Subcutaneous abdominal adipose tissue (tissue), 5 donors: Measurements from ENCODE around the gene EIF4H.

ENCODE experiments used
- H3K27ac ChIP-seq: one replicate; pipeline ENCODE4 v1.7.0; 2013; ENCODE audit warnings: low read depth, mild to moderate bottlenecking, inconsistent platforms, low read length, moderate library complexity
- H3K27me3 ChIP-seq, 5 donors: one replicate each; pipeline ENCODE4 v1.7.0; 2013; ENCODE audit warnings: low read length in 5 of 5, inconsistent platforms in 1 of 5; ENCODE audit not compliant: control insufficient read depth in 5 of 5, insufficient read depth in 4 of 5
- H3K36me3 ChIP-seq, 5 donors: one replicate each; pipeline ENCODE4 v1.7.0; 2013; ENCODE audit warnings: low read length in 5 of 5; ENCODE audit not compliant: control insufficient read depth in 5 of 5, insufficient read depth in 5 of 5
- H3K4me1 ChIP-seq, 5 donors: one replicate each; pipeline ENCODE4 v1.7.0; 2013; ENCODE audit warnings: low read length in 5 of 5, mild to moderate bottlenecking in 3 of 5, moderate library complexity in 1 of 5; ENCODE audit not compliant: control insufficient read depth in 5 of 5, insufficient read depth in 5 of 5
- H3K4me3 ChIP-seq, 5 donors: one replicate each; pipeline ENCODE4 v1.7.0; 2013; ENCODE audit warnings: low read length in 5 of 5, low read depth in 1 of 5
- H3K9ac ChIP-seq, 5 donors: one replicate each; pipeline ENCODE4 v1.7.0; 2013; ENCODE audit warnings: low read length in 5 of 5, mild to moderate bottlenecking in 4 of 5, moderate library complexity in 3 of 5
- H3K9me3 ChIP-seq, 5 donors: one replicate each; pipeline ENCODE4 v1.7.0; 2013; ENCODE audit warnings: low read length in 5 of 5; ENCODE audit not compliant: control insufficient read depth in 5 of 5
- donor health status: healthy.
- donor health status: healthy.
- donor health status: healthy.
- donor health status: healthy.
- donor health status: healthy.

The EIF4H gene

GRCh38 chr7:74183653-74184450 is 9.7 kb downstream of the EIF4H start:
- Histone ChIP-seq H3K9me3 (no peaks in the 10 kb centered on the region), H3K36me3 (peaks cover 7 to 28% (median 16%) of the 10 kb centered on the region in 5 donors), H3K4me3 (no peak overlapping the region), H3K9ac (no peak overlapping the region), H3K4me1 (peaks cover 6 to 81% (median 79%) of the 10 kb centered on the region in 5 donors), H3K27ac (peak overlapping the region; percentile 66), H3K27me3 (no peaks in the 10 kb centered on the region)

- Histone ChIP-seq H3K9ac (no peak overlapping the region), H3K27ac (peak overlapping the region; percentile 46), H3K9me3 (no peaks in the 10 kb centered on the region), H3K36me3 (peaks cover 17 to 32% (median 27%) of the 10 kb centered on the region in 5 donors), H3K4me1 (peaks cover 6 to 78% (median 74%) of the 10 kb centered on the region in 5 donors), H3K27me3 (no peaks in the 10 kb centered on the region), H3K4me3 (no peak overlapping the region)
These were observed 10.9 kb downstream of the EIF4H start for GRCh38 chr7:74185016-74185415.

- H3K9me3 ChIP-seq, result no peaks in the 10 kb centered on the region
- H3K4me3 ChIP-seq, result no peak overlapping the region
- H3K4me1 ChIP-seq, result peaks cover 6 to 73% (median 68%) of the 10 kb centered on the region in 5 donors
- H3K9ac ChIP-seq, result peak overlapping the region in 1 of 5 donors; percentile 2
- H3K27ac ChIP-seq, result peak overlapping the region; percentile 46
- peaks cover 19 to 36% (median 33%) of the 10 kb centered on the region in 5 donors for H3K36me3 ChIP-seq
- no peaks in the 10 kb centered on the region for H3K27me3 ChIP-seq
These were observed 11.5 kb downstream of the EIF4H start for GRCh38 chr7:74185636-74186035.

GRCh38 chr7:74187915-74188675 is 13.9 kb downstream of the EIF4H start:
- Histone ChIP-seq H3K27me3 (no peaks in the 10 kb centered on the region), H3K9ac (peak overlapping the region in 1 of 5 donors; percentile 9), H3K9me3 (no peaks in the 10 kb centered on the region), H3K4me1 (peaks cover 6 to 53% (median 51%) of the 10 kb centered on the region in 5 donors), H3K4me3 (no peak overlapping the region), H3K36me3 (peaks cover 22 to 55% (median 50%) of the 10 kb centered on the region in 5 donors), H3K27ac (peak overlapping the region; percentile 34)

GRCh38 chr7:74190259-74190658 is 16.1 kb downstream of the EIF4H start:
- Histone ChIP-seq H3K4me3 (no peak overlapping the region), H3K27ac (no peak overlapping the region), H3K9ac (no peak overlapping the region), H3K27me3 (no peaks in the 10 kb centered on the region), H3K4me1 (peaks cover 3 to 45% (median 36%) of the 10 kb centered on the region in 5 donors), H3K36me3 (peaks cover 22 to 76% (median 71%) of the 10 kb centered on the region in 5 donors), H3K9me3 (no peaks in the 10 kb centered on the region)

- no peak overlapping the region for H3K9ac ChIP-seq
- no peak overlapping the region for H3K27ac ChIP-seq
- H3K9me3 ChIP-seq, result no peaks in the 10 kb centered on the region
- peaks cover 22 to 84% (median 74%) of the 10 kb centered on the region in 5 donors for H3K36me3 ChIP-seq
- H3K27me3 ChIP-seq, result no peaks in the 10 kb centered on the region
- H3K4me1 ChIP-seq, result peaks cover 3 to 36% (median 27%) of the 10 kb centered on the region in 5 donors
- H3K4me3 ChIP-seq, result no peak overlapping the region
These were observed 17.1 kb downstream of the EIF4H start for GRCh38 chr7:74191231-74191630.

- Histone ChIP-seq H3K9ac (no peak overlapping the region), H3K27ac (no peak overlapping the region), H3K27me3 (no peaks in the 10 kb centered on the region), H3K4me3 (no peak overlapping the region), H3K9me3 (no peaks in the 10 kb centered on the region), H3K4me1 (peaks cover 2 to 18% (median 10%) of the 10 kb centered on the region in 5 donors), H3K36me3 (peaks cover 18 to 88% (median 80%) of the 10 kb centered on the region in 5 donors)
These were observed 18.9 kb downstream of the EIF4H start for GRCh38 chr7:74193054-74193453.

- peaks cover 0 to 13% (median 6%) of the 10 kb centered on the region in 5 donors for H3K4me1 ChIP-seq
- H3K27me3 ChIP-seq, result no peaks in the 10 kb centered on the region
- H3K9me3 ChIP-seq, result no peaks in the 10 kb centered on the region
- H3K4me3 ChIP-seq, result no peak overlapping the region
- H3K27ac ChIP-seq, result no peak overlapping the region
- H3K36me3 ChIP-seq, result peaks cover 18 to 83% (median 71%) of the 10 kb centered on the region in 5 donors
- H3K9ac ChIP-seq, result peak overlapping the region in 2 of 5 donors; percentile 36 to 40
These were observed 19.8 kb downstream of the EIF4H start for GRCh38 chr7:74193913-74194312.

- peak overlapping the region; percentile 11 for H3K27ac ChIP-seq
- no peaks in the 10 kb centered on the region for H3K9me3 ChIP-seq
- peak overlapping the region in 1 of 5 donors; percentile 17 for H3K9ac ChIP-seq
- H3K36me3 ChIP-seq, result peaks cover 11 to 75% (median 64%) of the 10 kb centered on the region in 5 donors
- no peak overlapping the region for H3K4me3 ChIP-seq
- H3K4me1 ChIP-seq, result peaks cover 0 to 13% (median 6%) of the 10 kb centered on the region in 5 donors
- H3K27me3 ChIP-seq, result no peaks in the 10 kb centered on the region
These were observed 20.5 kb downstream of the EIF4H start for GRCh38 chr7:74194686-74195085.
